Caco-2 (cell line): ENCODE measurements around the gene ST3GAL5. TPM values are rescaled to one million over a fixed set of nuclear protein-coding genes. Genes with fewer than 3 reads are reported as not detected.
A peak's percentile ranks its signal among the peaks of the same experiment; 100 is the strongest.

Source experiments
- BruUV-seq: library from RNA; stranded (reverse); fragments of 400-500 nt; replicated peaks from 2 replicates; lab custom pipeline; 2021; lab: Mats Ljungman, UMichigan
- CTCF ChIA-PET: fragments of 300-600 bp; sonication (Branson Sonifier 250); formaldehyde crosslinking; loops from one replicate; lab custom pipeline; 2022; ENCODE audit warnings: antibody characterized with exemption; lab: Charles Lee
- POLR2A ChIA-PET: fragments of 300-600 bp; sonication (Branson Sonifier 250); formaldehyde crosslinking; loops from one replicate; lab custom pipeline; 2022; ENCODE audit warnings: antibody characterized with exemption; lab: Charles Lee
- DNase-seq, 2 experiments: peaks; one replicate each; pipeline versions ENCODE4 v3.0.0 to v3.0.0-alpha.2; 2020 to 2022
- H3K27me3 ChIP-seq: replicated peaks from 2 replicates; pipeline ENCODE4 v1.6.0; 2011; ENCODE audit warnings: low read length; ENCODE audit not compliant: control insufficient read depth, insufficient read depth
- H3K36me3 ChIP-seq: 2 replicates; pipeline ENCODE4 v1.5.1; 2011; ENCODE audit warnings: low read length; ENCODE audit not compliant: control insufficient read depth, insufficient read depth
- H3K4me1 ChIP-seq: fragments of 250-450 bp; sonication (Bioruptor Pico); 2 replicates; pipeline ENCODE4 v1.5.1; 2020; ENCODE audit warnings: mild to moderate bottlenecking
- H3K4me3 ChIP-seq: 2 replicates; pipeline ENCODE4 v1.5.1; 2011; ENCODE audit warnings: low read depth, mild to moderate bottlenecking, control low read depth, low read length
- H3K9me3 ChIP-seq: fragments of 250-450 bp; sonication (Bioruptor Pico); 2 replicates; pipeline ENCODE4 v1.5.1; 2020; ENCODE audit warnings: mild to moderate bottlenecking, moderate library complexity
- H3K27ac Mint-ChIP-seq: one replicate; pipeline ENCODE4 v1.8.0; 2022; ENCODE audit warnings: mixed read lengths; ENCODE audit not compliant: unreplicated experiment
- H3K27me3 Mint-ChIP-seq: one replicate; pipeline ENCODE4 v1.8.0; 2022; ENCODE audit warnings: mixed read lengths; ENCODE audit not compliant: insufficient read depth, unreplicated experiment
- H3K36me3 Mint-ChIP-seq: one replicate; pipeline ENCODE4 v1.8.0; 2022; ENCODE audit warnings: mild to moderate bottlenecking, mixed read lengths; ENCODE audit not compliant: insufficient read depth, unreplicated experiment
- H3K4me1 Mint-ChIP-seq: one replicate; pipeline ENCODE4 v1.8.0; 2022; ENCODE audit warnings: low read depth, mixed read lengths; ENCODE audit not compliant: unreplicated experiment
- H3K4me3 Mint-ChIP-seq: one replicate; pipeline ENCODE4 v1.8.0; 2022; ENCODE audit warnings: mild to moderate bottlenecking, moderate library complexity, mixed read lengths; ENCODE audit not compliant: unreplicated experiment
- H3K9me3 Mint-ChIP-seq: one replicate; pipeline ENCODE4 v1.8.0; 2022; ENCODE audit warnings: mixed read lengths; ENCODE audit not compliant: unreplicated experiment
- CTCF ChIP-seq, 2 experiments: fragments of 200-600 bp in 1 of 2; IDR thresholded peaks; 1 replicate in 1 of 2; 2 replicates in 1 of 2; pipeline versions ENCODE4 v1.5.1 to v1.8.0; 2011 to 2022; ENCODE audit warnings: antibody characterized with exemption in 1 of 2, control low read depth in 1 of 2, inconsistent platforms in 1 of 2, low read depth in 1 of 2, low read length in 1 of 2, mild to moderate bottlenecking in 1 of 2, moderate library complexity in 1 of 2; ENCODE audit not compliant: insufficient read depth in 1 of 2, severe bottlenecking in 1 of 2, unreplicated experiment in 1 of 2
- intact Hi-C: fragments of 100-400 bp; cut with micrococcal nuclease; formaldehyde crosslinking; loops from one replicate; pipeline ENCODE4 v1.10.0; 2022; ENCODE audit not compliant: unreplicated experiment
- total RNA-seq: library from RNA; stranded (reverse); gene quantifications from 2 replicates; pipeline ENCODE4 v1.2.3, GENCODE V29; 2022

ST3GAL5 gene
- total RNA-seq, 1 experiment from 2014 or later: 3.4 TPM

DNA sequence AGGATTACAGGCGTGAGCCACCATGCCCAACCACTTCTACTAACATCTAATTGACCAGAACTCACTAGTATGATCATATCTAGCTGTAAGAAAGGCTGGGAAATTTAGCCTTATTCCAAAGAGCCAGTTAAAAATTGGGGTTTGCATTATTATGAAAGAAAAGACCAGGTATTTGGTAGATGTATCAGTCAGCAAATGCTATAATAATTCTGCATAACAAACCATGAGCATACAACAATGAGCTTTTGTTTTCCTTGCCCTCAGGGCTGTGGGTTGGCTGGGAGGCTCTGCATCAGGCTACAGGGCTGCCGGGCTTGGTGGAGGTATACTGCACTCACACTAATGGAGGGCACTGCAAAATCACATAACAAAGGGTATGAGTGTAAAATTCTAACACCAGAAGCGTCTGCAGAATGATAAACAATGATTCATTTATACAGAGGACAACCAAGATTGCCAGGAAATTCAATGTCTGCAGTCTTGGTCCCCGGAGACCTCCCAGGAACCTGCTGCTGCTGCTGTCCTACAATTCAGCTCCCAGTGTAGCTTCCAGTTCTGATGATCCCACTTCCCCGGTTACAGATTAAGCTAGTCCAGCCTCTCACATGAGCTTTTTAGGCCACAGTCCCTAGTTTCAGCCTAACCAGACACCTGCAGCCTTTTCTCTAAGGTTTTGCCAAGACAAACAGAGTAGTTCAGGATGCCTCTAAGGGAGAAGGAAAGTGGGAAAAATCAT is 32.2 kb upstream of the ST3GAL5 start:
- Mint-ChIP-seq H3K4me3 (peak overlapping the region; percentile 47), H3K9me3 (no peaks in the 10 kb centered on the region), H3K27ac (peak overlapping the region; percentile 56), H3K36me3 (no peaks in the 10 kb centered on the region), H3K4me1 (peaks cover 32% of the 10 kb centered on the region), H3K27me3 (no peaks in the 10 kb centered on the region)
- BruUV-seq: no TSS peak
- Histone ChIP-seq H3K9me3 (no peaks in the 10 kb centered on the region), H3K4me3 (no peak overlapping the region), H3K36me3 (no peaks in the 10 kb centered on the region), H3K4me1 (peaks cover 23% of the 10 kb centered on the region), H3K27me3 (no peaks in the 10 kb centered on the region)
- peak in 1 of 2 experiments; percentile 18 for DNase-seq
- CTCF ChIA-PET: interaction anchor here (0.7 to 1.4 kb wide), 3 partner anchors 31 to 120 kb away, joined by 3 to 4 read pairs (median 4); no protein-coding TSS in a partner anchor
- POLR2A ChIA-PET: no interaction called here
- TF ChIP-seq CTCF (IDR thresholded peaks at IDR 0.05; ENCODE audit: insufficient read depth in 1 of 2, low read depth in 1 of 2, low read length in 1 of 2, severe bottlenecking in 1 of 2, unreplicated experiment in 1 of 2): no peak
- intact Hi-C loops: loop anchor here (1.0 kb wide), 1 partner anchor 32 kb away; no protein-coding TSS in a partner anchor

- no TSS peak for BruUV-seq
- intact Hi-C loops: no loop called here
Measured at GRCh38 chr2:85917887-85918795, 29.4 kb upstream of the ST3GAL5 start.

More at GRCh38 chr2:85917887-85918795, 29.4 kb upstream of the ST3GAL5 start:
- H3K9me3 Mint-ChIP-seq: no peaks in the 10 kb centered on the region
- TF ChIP-seq CTCF (IDR thresholded peaks at IDR 0.05; ENCODE audit: insufficient read depth in 1 of 2, low read depth in 1 of 2, low read length in 1 of 2, severe bottlenecking in 1 of 2, unreplicated experiment in 1 of 2): no peak
- Histone ChIP-seq H3K4me3 (no peak overlapping the region), H3K4me1 (peaks cover 23% of the 10 kb centered on the region), H3K36me3 (no peaks in the 10 kb centered on the region), H3K9me3 (no peaks in the 10 kb centered on the region), H3K27me3 (no peaks in the 10 kb centered on the region)
- no peaks in the 10 kb centered on the region for H3K27me3 Mint-ChIP-seq
- ChIA-PET POLR2A (no interaction called here), CTCF (no interaction called here)
- H3K36me3 Mint-ChIP-seq: no peaks in the 10 kb centered on the region
- H3K27ac Mint-ChIP-seq: peak overlapping the region; percentile 7
- DNase-seq: no peak
- no peak overlapping the region for H3K4me3 Mint-ChIP-seq
- peaks cover 21% of the 10 kb centered on the region for H3K4me1 Mint-ChIP-seq
